ENCODE measurements around the gene NENF.
"Not testable (repeated sequence)": the region's sequence is repeated elsewhere in the genome, so short reads cannot be mapped to it uniquely, and the experiment has no call there.

NENF gene

DNA sequence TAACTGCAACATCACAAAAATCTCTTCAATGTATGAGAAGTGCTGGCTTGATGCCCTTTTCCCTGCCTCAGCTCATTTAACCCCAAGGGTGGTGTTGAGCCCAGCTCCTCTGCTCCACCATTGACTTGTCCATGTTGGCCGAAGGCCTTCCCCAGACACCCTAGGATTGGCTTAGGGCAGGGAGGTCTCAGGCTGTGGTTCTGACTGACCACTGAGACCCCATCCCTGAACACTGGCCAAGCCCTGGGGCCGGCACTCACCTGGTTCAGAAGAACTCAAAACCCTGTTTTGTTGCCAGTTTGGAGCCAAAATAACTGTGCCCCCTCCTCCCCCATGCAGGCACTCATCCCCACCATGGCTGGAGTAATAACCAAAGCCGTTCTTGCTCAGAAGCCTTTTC is 38.6 kb downstream of the NENF start:
- Mint-ChIP-seq H3K4me1 (no peaks in the 10 kb centered on the region), H3K36me3 (ENCODE audit: insufficient read depth) (peaks cover 3% of the 10 kb centered on the region), H3K4me3 (no peak overlapping the region), H3K27ac (ENCODE audit: low read depth) (no peak overlapping the region), H3K27me3 (no peaks in the 10 kb centered on the region), H3K9me3 (no peaks in the 10 kb centered on the region)
- no peak for DNase-seq (ENCODE audit: low spot score in 2 of 2)
- no peak for ATAC-seq (replicated peaks; ENCODE audit: extremely low read depth, poor library complexity, severe bottlenecking)

DNA sequence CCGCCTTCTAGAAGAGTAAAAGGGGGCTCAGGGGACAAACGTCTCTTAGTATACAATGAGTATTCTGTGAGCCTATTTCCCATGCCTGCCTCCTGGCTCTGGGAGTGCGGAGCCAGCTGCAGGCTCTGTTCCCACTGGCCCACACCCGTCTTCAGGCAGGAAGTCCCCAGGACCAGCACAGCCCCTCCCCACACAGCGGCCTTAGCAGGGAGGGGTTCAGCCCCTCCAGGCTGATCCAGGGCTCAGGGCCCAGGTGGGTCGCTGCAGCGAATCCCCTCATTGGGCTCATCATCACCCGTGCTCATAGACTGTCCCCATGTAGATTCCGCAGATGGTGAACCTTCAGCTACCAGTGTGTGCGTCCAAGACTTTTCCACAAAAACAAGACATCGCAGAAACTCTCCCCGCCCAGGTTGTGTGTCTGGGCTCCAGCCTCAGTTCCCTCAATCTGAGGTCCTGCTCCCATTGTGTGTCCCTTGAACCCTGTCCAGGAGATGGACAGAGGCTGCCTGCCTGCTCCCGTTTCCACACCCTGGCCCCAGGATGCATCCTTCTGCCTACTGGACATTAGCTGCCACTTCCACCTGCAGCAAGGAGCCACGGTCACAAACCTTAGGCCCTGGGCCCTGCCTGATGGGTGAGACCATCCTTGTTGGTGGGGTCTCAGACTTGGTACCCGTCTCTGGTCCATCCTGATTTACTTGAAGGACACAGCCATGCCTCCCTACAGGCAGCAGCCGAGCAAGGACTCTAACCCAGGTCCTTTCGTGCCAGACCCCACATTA is 39.4 kb downstream of the NENF start:
- Mint-ChIP-seq H3K4me1 (peaks cover 3% of the 10 kb centered on the region), H3K36me3 (ENCODE audit: insufficient read depth) (peaks cover 2% of the 10 kb centered on the region), H3K27ac (ENCODE audit: low read depth) (no peak overlapping the region), H3K9me3 (no peaks in the 10 kb centered on the region), H3K27me3 (no peaks in the 10 kb centered on the region), H3K4me3 (no peak overlapping the region)
- ATAC-seq (replicated peaks; ENCODE audit: extremely low read depth, poor library complexity, severe bottlenecking) (no peak), DNase-seq (ENCODE audit: low spot score in 2 of 2) (no peak)

DNA sequence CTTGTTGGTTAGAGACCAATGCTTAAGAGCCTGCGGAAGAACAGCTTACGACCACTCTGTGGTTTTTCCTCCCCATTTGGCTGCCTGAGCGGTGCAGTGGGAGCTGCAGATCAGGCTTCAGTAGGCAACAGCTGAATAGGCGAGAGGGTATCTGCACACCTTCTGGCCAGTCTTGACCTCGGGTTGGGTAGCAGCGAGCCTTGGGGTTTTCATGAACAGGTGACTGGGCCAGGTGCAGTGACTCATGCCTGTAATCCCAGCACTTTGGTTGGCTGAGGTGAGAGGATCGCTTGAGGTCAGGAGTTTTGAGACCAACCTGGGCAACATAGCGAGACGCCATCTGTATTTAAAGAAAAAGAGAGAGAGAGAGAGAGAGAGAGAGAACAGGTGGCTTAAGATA is 41.0 kb downstream of the NENF start:
- H3K9me3 Mint-ChIP-seq: no peaks in the 10 kb centered on the region
- no peaks in the 10 kb centered on the region for H3K36me3 Mint-ChIP-seq (ENCODE audit: insufficient read depth)
- H3K4me3 Mint-ChIP-seq: no peak overlapping the region
- ATAC-seq (replicated peaks; ENCODE audit: extremely low read depth, poor library complexity, severe bottlenecking): no peak
- peaks cover 7% of the 10 kb centered on the region for H3K4me1 Mint-ChIP-seq
- DNase-seq (ENCODE audit: low spot score in 2 of 2): no peak
- no peaks in the 10 kb centered on the region for H3K27me3 Mint-ChIP-seq
- no peak overlapping the region for H3K27ac Mint-ChIP-seq (ENCODE audit: low read depth)

DNA sequence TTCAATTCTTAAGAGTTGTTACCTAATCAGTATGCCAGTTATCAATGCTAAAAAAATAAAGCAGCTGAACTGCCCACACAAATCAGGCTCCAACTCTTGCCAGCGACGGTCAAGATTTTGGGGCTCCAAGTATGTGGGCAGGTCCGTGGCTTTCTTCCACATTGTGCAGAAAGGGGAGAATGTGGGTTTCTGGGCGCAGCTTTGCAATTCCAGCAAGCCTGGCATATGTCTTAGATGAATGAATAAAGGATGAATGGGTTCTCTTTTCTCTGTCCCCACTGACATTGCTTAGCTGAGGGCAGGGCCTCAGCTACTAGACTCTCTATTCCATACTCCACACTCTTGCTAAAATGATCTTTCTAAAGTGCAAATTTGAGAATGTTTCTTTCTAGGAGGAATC is 42.4 kb downstream of the NENF start:
- ATAC-seq (replicated peaks; ENCODE audit: extremely low read depth, poor library complexity, severe bottlenecking): no peak
- Mint-ChIP-seq H3K27me3 (no peaks in the 10 kb centered on the region), H3K27ac (ENCODE audit: low read depth) (no peak overlapping the region), H3K9me3 (no peaks in the 10 kb centered on the region), H3K4me3 (no peak overlapping the region), H3K4me1 (peaks cover 7% of the 10 kb centered on the region), H3K36me3 (ENCODE audit: insufficient read depth) (no peaks in the 10 kb centered on the region)
- DNase-seq (ENCODE audit: low spot score in 2 of 2): no peak

DNA sequence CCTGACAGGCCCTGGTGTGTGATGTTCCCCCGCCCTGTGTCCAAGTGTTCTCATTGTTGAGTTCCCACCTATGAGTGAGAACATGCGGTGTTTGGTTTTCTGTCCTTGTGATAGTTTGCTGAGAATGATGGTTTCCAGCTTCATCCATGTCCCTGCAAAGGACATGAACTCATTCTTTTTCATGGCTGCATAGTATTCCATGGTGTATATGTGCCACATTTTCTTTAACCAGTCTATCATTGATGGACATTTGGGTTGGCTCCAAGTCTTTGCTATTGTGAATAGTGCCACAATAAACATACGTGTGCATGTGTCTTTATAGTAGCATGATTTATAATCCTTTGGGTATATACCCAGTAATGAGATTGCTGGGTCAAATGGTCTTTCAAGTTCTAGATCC is 43.1 kb downstream of the NENF start:
- not testable (repeated sequence) for ATAC-seq (replicated peaks; ENCODE audit: extremely low read depth, poor library complexity, severe bottlenecking); H3K9me3 Mint-ChIP-seq; H3K27ac Mint-ChIP-seq (ENCODE audit: low read depth)

DNA sequence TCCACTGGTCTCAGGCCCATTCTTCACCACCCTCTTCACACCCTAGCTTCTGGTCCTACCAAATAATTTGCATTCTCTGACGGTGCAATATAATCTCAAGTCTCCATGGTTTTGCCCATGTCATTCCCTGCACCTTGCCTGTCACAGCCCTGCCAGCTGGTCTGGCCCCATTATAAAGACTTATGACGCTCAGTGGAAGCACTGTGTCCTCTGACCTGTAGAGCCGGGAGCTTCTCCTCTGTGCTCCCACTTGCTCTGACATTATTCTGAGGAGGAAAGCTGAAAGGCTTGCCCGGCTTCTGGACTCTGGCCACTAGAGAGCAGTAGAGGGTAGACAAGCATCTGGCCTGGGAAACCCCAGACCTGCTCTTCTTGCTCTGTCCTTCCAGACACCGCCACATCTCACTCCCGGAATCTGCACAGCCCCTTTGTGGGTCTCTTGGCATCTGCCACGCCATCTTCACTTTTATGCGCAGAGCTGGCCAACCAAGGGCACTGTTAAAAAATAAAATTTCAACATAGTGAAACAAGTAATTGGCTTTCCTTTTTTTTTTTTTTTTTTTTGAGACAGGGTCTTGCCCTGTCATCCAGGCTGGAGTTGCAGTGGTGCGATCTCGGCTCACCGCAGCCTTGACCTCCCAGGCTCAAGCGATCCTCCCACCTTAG is 44.4 kb downstream of the NENF start:
- Mint-ChIP-seq H3K36me3 (ENCODE audit: insufficient read depth) (no peaks in the 10 kb centered on the region), H3K27me3 (no peaks in the 10 kb centered on the region), H3K4me1 (peaks cover 14% of the 10 kb centered on the region), H3K9me3 (no peaks in the 10 kb centered on the region), H3K27ac (ENCODE audit: low read depth) (no peak overlapping the region), H3K4me3 (no peak overlapping the region)
- DNase-seq (ENCODE audit: low spot score in 2 of 2) (peak; percentile 52 to 54), ATAC-seq (replicated peaks; ENCODE audit: extremely low read depth, poor library complexity, severe bottlenecking) (peak; percentile 75)

More for the DNA sequence above, 43.1 kb downstream of the NENF start:
- H3K27me3 Mint-ChIP-seq; H3K36me3 Mint-ChIP-seq (ENCODE audit: insufficient read depth); H3K4me3 Mint-ChIP-seq; DNase-seq (ENCODE audit: low spot score in 2 of 2): not testable (repeated sequence)
- H3K4me1 Mint-ChIP-seq: peaks cover 11% of the 10 kb centered on the region

DNA sequence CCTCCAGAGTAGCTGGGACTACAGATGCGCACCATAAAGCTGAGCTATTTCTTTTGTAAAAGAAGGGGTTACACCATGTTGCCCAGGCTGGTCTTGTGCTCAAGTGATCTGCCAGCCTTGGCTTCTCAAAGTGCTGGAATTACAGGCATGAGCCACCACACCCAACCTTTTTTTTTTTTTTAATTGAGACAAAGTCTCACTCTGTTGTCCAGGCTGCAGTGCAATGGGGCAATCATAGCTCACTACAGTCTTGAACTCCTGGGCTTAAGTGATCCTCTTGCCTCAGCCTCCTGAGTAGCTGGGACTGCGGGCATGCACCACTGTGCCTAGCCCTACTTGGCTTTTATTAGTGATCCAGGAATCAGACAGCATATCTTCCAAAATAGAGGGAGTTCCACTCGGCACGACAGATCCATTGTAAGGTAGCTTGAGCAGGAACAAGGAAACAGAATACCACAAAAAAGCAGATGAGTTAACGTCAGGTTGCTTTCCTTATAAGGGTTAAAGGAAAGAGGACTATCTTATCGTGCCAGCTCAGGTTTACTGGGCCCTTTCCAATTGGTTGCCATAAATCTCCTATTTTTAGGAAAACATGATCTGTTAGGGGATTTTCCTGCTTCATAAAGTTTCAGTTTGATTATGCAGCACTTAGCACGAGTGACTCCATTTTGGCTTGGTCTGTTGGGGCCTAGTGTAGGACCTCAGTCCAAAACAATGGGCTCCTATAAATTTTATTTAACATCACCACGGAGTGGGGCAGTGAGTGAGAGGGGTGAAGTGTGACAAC is 45.2 kb downstream of the NENF start:
- Mint-ChIP-seq H3K36me3 (ENCODE audit: insufficient read depth) (no peaks in the 10 kb centered on the region), H3K9me3 (no peaks in the 10 kb centered on the region), H3K4me1 (peaks cover 14% of the 10 kb centered on the region), H3K4me3 (no peak overlapping the region), H3K27ac (ENCODE audit: low read depth) (no peak overlapping the region), H3K27me3 (no peaks in the 10 kb centered on the region)
- DNase-seq (ENCODE audit: low spot score in 2 of 2) (no peak), ATAC-seq (replicated peaks; ENCODE audit: extremely low read depth, poor library complexity, severe bottlenecking) (no peak)

DNA sequence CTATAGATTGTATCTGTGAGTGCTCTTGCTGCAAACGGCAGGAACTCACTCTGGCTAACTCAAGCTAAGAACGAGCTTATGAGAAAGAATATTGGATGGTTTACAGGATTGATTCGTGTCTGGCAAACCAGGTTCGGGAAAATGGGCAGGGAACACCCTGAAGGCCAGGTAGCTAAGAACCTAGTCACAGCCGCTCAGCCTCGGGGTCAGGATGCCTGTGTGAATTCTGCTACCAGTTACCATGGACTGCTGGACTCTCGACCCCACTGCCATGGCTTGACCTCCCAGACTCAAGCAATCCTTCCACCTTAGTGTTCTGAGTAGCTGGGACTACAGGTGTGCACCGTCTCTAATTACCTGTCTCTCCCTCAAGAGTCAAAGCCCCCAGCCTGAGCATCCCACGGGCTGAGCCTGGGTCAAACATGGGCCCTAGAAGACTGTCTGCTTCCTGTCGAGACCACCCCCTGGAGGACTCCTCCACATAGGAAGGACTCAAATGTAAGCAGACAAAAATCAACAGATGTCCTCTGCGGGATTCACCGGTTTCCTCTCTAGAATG is 45.8 kb downstream of the NENF start:
- ATAC-seq (replicated peaks; ENCODE audit: extremely low read depth, poor library complexity, severe bottlenecking) (no peak), DNase-seq (ENCODE audit: low spot score in 2 of 2) (no peak)
- no peaks in the 10 kb centered on the region for H3K9me3 Mint-ChIP-seq
- no peaks in the 10 kb centered on the region for H3K36me3 Mint-ChIP-seq (ENCODE audit: insufficient read depth)
- no peaks in the 10 kb centered on the region for H3K27me3 Mint-ChIP-seq
- no peak overlapping the region for H3K4me3 Mint-ChIP-seq
- no peak overlapping the region for H3K27ac Mint-ChIP-seq (ENCODE audit: low read depth)
- H3K4me1 Mint-ChIP-seq: peaks cover 14% of the 10 kb centered on the region

DNA sequence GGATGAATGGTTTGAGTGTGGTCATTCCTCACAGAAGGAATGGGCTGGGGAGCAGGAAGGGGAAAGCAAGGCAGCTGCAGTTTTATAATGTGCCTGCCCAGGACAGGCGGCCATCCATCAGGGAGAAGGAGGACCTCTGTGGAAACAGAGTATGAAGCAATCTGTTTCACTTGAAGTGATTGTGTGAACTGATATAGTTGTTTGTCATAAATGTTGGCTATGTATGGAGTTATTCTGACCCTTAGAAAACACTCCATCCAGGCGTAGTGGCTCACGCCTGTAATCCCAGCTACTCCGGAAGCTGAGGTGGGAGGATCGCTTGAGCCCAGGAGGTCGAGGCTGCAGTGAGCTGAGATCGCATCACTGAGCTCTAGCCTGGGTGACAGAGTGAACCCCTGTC is 46.5 kb downstream of the NENF start:
- peaks cover 14% of the 10 kb centered on the region for H3K4me1 Mint-ChIP-seq

DNA sequence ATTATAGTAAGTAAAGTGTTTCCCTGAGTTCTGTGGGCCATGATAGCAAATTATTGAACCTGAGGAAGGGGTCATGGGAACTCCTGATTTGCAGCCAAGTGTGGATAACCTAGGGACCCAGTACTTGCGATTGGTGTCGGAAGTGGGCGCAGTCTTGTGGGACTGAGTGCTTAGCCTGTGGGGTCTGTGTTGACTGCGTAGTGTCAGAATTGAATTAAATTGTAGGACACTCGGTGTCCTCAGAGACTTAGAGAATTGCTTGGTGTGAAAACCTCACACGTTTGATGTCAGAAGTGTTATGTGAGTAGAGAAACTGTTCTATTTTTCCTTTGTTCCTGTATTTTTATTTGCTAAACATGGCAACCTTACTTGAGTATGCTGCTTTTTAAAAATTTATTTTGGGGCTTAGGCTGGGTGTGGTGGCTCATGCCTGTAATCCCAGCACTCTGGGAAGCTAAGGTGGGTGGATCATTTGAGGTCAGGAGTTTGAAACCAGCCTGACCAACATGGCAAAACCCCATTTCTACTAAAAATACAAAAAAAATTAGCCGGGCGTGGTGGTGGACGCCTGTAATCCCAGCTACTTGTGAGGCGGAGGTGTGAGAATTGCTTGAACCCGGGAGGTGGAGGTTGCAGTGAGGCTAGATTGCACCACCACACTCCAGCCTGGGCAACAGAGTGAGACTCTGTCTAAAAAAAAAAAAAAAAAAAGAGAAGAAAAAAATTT is 48.2 kb downstream of the NENF start:
- ATAC-seq (replicated peaks; ENCODE audit: extremely low read depth, poor library complexity, severe bottlenecking): peak; percentile 75
- H3K36me3 Mint-ChIP-seq (ENCODE audit: insufficient read depth); H3K9me3 Mint-ChIP-seq; DNase-seq (ENCODE audit: low spot score in 2 of 2); H3K27me3 Mint-ChIP-seq; H3K27ac Mint-ChIP-seq (ENCODE audit: low read depth): not testable (repeated sequence)
- peak overlapping the region; percentile 16 for H3K4me3 Mint-ChIP-seq
- peaks cover 14% of the 10 kb centered on the region for H3K4me1 Mint-ChIP-seq

More for the DNA sequence above, 46.5 kb downstream of the NENF start:
- ATAC-seq (replicated peaks; ENCODE audit: extremely low read depth, poor library complexity, severe bottlenecking): no peak
- H3K4me3 Mint-ChIP-seq: no peak overlapping the region
- no peaks in the 10 kb centered on the region for H3K9me3 Mint-ChIP-seq
- no peak for DNase-seq (ENCODE audit: low spot score in 2 of 2)
- no peaks in the 10 kb centered on the region for H3K27me3 Mint-ChIP-seq
- H3K36me3 Mint-ChIP-seq (ENCODE audit: insufficient read depth): no peaks in the 10 kb centered on the region
- H3K27ac Mint-ChIP-seq (ENCODE audit: low read depth): no peak overlapping the region

DNA sequence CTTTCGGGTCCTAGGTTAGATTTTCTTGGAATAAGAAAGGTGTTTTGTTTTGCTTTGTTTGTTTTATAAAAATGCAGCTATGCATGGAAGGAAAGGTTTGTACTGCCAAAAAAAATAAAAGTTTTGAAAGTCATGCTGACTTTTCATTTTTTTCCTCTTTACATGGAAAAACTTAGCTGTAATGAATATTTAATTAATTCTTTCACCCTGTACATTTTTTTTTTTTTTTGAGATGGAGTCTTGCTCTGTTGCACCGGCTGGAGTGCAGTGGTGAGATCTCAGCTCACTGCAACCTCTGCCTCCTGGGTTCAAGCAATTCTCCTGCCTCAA is 48.7 kb downstream of the NENF start:
- no peak overlapping the region for H3K27ac Mint-ChIP-seq (ENCODE audit: low read depth)
- H3K9me3 Mint-ChIP-seq: no peaks in the 10 kb centered on the region
- H3K4me1 Mint-ChIP-seq: peaks cover 14% of the 10 kb centered on the region
- no peak for DNase-seq (ENCODE audit: low spot score in 2 of 2)
- no peaks in the 10 kb centered on the region for H3K27me3 Mint-ChIP-seq
- H3K36me3 Mint-ChIP-seq (ENCODE audit: insufficient read depth): no peaks in the 10 kb centered on the region
- no peak overlapping the region for H3K4me3 Mint-ChIP-seq
- no peak for ATAC-seq (replicated peaks; ENCODE audit: extremely low read depth, poor library complexity, severe bottlenecking)

DNA sequence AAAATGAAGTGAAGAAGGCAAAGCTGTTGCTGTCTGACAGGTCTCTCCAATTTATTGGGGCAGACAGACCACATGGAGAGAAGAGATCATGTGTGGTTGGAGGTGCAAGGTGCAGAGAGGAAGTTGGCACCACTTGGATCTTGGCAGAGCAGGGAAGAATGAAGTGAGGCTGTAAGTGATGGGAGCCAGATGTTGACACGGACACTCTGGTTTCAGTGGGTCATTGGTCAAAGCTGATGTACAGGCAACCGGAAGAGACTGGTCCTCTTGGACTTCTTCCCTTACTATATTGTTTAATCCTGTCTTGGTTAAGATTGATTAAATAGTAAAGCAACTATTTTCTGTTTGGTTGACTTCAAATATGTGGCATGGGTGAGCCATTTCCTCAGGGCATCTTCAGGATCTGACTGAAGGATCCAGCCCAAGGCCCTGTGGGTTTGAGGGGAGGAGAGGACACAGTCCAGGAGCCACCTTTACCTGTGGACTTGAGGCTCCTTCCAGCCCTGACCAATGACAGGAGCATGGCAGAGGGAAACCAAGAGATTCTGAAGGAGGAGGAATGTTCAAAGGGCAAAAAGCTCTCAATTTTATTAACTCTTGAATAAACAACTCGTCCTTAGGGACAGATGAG is 49.4 kb downstream of the NENF start:
- peaks cover 11% of the 10 kb centered on the region for H3K4me1 Mint-ChIP-seq
- no peaks in the 10 kb centered on the region for H3K36me3 Mint-ChIP-seq (ENCODE audit: insufficient read depth)

More for the DNA sequence above, 49.4 kb downstream of the NENF start:
- Mint-ChIP-seq H3K4me3 (no peak overlapping the region), H3K9me3 (no peaks in the 10 kb centered on the region), H3K27ac (ENCODE audit: low read depth) (no peak overlapping the region), H3K27me3 (no peaks in the 10 kb centered on the region)
- DNase-seq (ENCODE audit: low spot score in 2 of 2): no peak
- no peak for ATAC-seq (replicated peaks; ENCODE audit: extremely low read depth, poor library complexity, severe bottlenecking)
